A172 (cell line): ENCODE measurements around the gene SMAD6. TPM values are rescaled to one million over a fixed set of nuclear protein-coding genes. Genes with fewer than 3 reads are reported as not detected.
A peak's percentile ranks its signal among the peaks of the same experiment; 100 is the strongest.
"Not testable (repeated sequence)": the region's sequence is repeated elsewhere in the genome, so short reads cannot be mapped to it uniquely, and the experiment has no call there.

ENCODE experiments used
- DNase-seq: peaks from one replicate; pipeline ENCODE4 v3.0.0-alpha.2; 2015; ENCODE audit warnings: low spot score
- total RNA-seq: library from RNA; depleted of rRNA; stranded (reverse); fragments of >200 nt; shearing (Covaris generic); gene quantifications from 2 replicates; pipeline ENCODE4 v1.2.3, GENCODE V29; 2014; rRNA removed

SMAD6 gene
- total RNA-seq, 1 experiment from 2014 or later = 37.9 TPM

- no peak for DNase-seq
These were observed 123.1 kb downstream of the SMAD6 start for GRCh38 chr15:66825139-66825538.

DNA sequence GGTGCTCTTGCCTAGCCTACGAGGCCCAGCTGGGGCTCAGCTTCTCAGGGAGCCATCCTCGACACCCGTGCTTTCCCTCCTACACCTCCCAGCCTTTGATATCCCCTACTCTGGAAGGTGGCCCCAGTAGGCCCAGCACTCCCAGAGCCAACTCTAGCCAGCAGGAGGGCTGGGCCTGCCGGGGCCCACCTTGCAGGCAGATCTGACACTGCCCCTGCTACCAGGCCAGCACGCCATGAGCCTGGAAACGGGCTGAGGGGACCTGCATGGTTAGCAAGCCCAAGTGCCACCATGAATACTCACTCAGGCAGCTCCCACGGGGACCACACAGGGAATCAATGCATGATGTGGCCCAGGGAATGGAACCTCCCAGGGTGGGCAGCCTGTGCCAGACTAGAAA, 123.7 kb downstream of the SMAD6 start:
- no peak for DNase-seq

DNA sequence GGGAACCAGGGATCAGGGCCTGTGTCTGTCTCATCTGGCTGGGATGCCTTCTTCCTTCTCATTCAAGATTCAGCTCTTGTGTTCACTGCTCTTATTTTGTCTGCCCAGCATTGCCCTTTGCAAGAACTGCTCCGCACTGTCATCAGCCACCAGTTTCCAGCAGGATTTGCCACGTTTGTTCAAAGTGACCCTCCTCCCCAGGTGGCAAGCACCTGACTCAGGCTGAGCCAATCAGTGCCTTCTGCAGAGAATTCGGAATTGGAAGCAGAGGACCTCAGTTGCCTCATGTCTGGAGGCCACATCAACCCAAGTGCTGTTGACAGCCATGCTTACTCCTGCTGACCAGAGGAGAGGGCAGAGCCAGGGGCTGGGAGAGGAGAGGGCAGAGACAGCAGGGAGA, 124.5 kb downstream of the SMAD6 start:
- no peak for DNase-seq

DNA sequence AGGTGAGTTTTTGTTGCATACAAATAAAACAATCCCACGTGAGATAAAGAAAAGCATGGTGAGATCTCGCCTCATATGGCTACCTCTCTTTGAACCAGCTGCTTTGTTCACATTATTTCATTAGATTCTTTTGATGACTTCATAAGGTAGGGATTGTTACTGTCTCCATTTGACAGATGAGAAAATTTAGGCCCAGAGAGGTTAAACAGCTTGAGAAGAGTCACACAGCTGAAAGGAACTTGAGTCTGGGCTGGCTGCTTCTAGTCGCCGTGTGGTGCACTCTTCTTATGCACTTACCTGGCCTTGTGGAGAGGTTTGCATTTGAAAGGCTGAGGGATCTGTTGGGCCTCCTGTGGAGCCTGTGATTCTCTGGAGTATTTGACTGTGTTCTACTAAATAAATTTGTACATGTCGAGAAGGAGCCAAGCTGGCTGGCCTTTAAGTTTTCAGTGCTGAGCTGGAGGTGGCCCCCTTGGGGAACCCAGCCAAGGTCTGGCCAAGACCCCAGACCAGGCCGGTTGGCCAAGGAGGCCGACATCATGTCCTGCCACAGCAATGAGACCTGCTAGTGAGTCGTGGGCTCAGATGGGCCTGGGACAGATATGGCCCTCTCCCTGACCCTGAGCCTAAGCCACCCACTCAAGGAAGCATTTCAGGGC, 125.1 kb downstream of the SMAD6 start:
- DNase-seq = no peak

GRCh38 chr15:66827698-66828055, 125.6 kb downstream of the SMAD6 start:
- no peak for DNase-seq

DNA sequence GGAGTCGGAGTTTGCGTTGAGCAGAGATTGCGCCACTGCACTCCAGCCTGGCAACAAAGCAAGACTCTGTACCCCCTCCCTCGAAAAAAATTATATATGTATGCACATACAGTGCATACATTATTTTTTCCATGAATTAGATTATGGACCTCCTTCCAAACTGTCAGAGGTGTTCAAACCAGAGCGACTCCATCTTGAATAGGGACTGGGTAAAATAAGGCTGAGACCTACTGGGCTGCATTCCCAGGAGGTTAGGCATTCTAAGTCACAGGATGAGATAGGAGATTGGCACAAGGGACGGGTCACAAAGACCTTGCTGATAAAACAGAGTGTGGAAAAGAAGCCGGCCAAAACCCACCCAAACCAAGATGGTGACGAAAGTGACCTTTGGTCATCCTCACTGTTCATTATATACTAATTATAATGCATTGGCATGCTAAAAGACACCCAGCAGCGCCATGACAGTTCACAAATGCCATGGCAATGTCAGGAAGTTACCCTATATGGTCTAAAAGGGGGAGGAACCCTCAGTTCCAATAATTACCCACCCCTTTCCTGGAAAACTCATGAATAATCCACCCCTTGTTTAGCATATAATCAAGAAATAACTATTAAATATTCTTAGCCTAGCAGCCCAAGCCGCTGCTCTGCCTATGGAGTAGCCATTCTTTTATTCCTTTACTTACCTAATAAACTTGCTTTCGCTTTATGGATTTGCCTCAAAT, 126.9 kb downstream of the SMAD6 start:
- not testable (repeated sequence) for DNase-seq

- DNase-seq = peak; percentile 28
These were observed 127.6 kb downstream of the SMAD6 start for GRCh38 chr15:66829551-66830121.

DNA sequence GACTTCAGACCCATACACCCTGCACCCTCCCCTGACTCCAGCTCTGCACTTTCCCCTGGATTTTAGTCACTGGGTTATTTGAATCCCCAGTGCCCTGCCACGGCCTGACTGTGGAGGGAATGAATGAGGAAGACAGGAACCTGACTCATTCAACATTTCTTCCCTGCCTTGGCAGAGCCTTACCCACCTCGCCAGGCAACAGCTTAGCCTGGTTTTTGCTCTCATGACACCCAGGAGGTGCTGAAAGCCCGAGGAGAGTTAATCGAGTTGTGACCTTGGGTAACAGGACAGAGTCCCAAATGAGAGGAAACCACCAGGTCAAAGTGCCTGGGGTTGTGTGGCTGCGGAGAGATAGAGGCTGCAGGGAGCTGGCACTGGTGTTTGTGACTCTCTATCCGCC, 128.3 kb downstream of the SMAD6 start:
- peak; percentile 83 for DNase-seq

DNA sequence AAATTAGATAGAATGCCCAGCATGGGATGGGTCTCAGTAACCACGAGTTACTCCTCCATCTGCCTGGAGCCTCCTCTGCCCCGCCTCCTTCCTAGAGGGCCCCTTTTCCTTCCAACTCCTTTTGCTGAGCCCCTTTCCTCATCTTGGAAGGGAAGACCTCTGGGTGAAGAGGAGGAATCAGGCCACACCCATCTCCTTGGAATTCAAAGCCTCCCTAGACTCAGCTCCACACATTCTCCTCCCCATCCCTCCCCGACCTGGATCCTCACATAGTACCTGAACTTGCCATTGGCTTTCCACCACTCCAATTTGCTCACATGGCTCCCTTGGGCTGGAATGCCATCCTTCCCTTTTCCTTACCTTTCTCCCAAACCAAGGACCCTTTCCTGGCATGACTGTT, 128.8 kb downstream of the SMAD6 start:
- DNase-seq = peak; percentile 44

- DNase-seq = no peak
These were observed 129.3 kb downstream of the SMAD6 start for GRCh38 chr15:66831289-66831688.

DNA sequence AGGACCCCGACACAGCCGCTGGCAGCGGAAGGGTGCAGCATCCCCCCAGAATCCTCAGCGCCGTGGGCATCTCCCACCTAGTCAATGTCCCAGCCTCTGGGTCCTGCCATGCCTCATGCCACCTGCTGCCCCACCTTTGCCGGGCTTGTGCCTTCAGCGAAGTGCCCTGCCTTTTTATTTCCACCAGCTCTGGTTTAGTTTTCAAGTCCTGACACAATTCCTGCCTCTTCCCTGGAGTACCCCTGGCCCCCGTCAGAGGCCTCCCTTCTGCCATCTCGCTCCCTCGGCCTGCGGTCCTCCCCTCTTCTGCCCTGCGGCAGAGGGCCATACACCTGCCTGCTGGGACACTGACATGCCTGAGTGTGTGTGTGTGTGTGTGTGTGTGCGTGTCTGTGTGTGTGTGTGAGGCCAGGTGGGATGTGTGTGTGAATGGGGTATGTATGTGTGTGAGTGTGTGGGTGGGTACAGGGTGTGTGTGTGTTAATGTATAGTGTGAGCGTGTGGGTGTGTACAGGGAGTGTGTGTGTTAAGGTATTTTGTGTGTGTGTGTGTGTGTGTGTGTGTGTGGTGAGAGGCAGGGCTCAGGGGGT, 129.9 kb downstream of the SMAD6 start:
- DNase-seq = no peak

Other genes with a start within 250 kb of the SMAD6 start
- 30.1 and 33.5 TPM in 2 replicates for gene SNAPC5, start 204.5 kb upstream of the SMAD6 start, total RNA-seq
- gene RPL4, start 197.4 kb upstream of the SMAD6 start, total RNA-seq = 2,139 and 2,612 TPM in 2 replicates
- gene ZWILCH, start 196.9 kb upstream of the SMAD6 start, total RNA-seq = 44.4 and 51.4 TPM in 2 replicates
- gene LCTL, start 136.2 kb upstream of the SMAD6 start, total RNA-seq = 1.8 and 2.1 TPM in 2 replicates